Upper lobe of right lung (tissue), 1 donor: ENCODE data around the gene ZNF718. TPM values are rescaled to one million over a fixed set of nuclear protein-coding genes. Genes with fewer than 3 reads are reported as not detected.
"Not testable (repeated sequence)": the region's sequence is repeated elsewhere in the genome, so short reads cannot be mapped to it uniquely, and the experiment has no call there.

ENCODE experiments used
- ATAC-seq: fragments of 200-7000 bp; cut with Tn5 transposase; one replicate; pipeline ENCODE4 v1.9.1; 2020; ENCODE audit warnings: mild to moderate bottlenecking, moderate library complexity
- DNase-seq: peaks from one replicate; pipeline ENCODE4 v3.0.0-alpha.2; 2020
- H3K27ac ChIP-seq: fragments of 200-600 bp; one replicate; pipeline ENCODE4 v1.8.0; 2022
- H3K27me3 ChIP-seq: fragments of 200-600 bp; one replicate; pipeline ENCODE4 v1.8.0; 2022; ENCODE audit warnings: mild to moderate bottlenecking
- H3K36me3 ChIP-seq: fragments of 200-600 bp; one replicate; pipeline ENCODE4 v1.8.0; 2022
- H3K4me1 ChIP-seq: fragments of 200-600 bp; one replicate; pipeline ENCODE4 v1.8.0; 2022
- H3K4me3 ChIP-seq: fragments of 200-600 bp; one replicate; pipeline ENCODE4 v1.8.0; 2022; ENCODE audit warnings: mild to moderate bottlenecking
- H3K9me3 ChIP-seq: fragments of 200-600 bp; one replicate; pipeline ENCODE4 v1.8.0; 2022
- intact Hi-C: fragments of 100-400 bp; cut with DNase I; formaldehyde crosslinking; loops from one replicate; pipeline ENCODE4 v1.11.0; 2022
- total RNA-seq: library from RNA; stranded (reverse); fragmentation: NEBNext Ultra II Directional; extraction: Animal tissue kit (Norgen Biotek cat#: 25700); gene quantifications from one replicate; pipeline ENCODE4 v1.2.1, GENCODE V29; 2021
- TF ChIP-seq, protein P1 (sequence below): fragments of 200-600 bp; IDR thresholded peaks from one replicate; pipeline ENCODE4 v1.8.0; 2022; ENCODE audit warnings: antibody characterized with exemption
- donor health status: DM: no; HTN: yes; CAD: no; lungs with severe emphysema.

ZNF718 gene
- total RNA-seq, 1 donor from 2014 or later, result 9.1 TPM

DNA sequence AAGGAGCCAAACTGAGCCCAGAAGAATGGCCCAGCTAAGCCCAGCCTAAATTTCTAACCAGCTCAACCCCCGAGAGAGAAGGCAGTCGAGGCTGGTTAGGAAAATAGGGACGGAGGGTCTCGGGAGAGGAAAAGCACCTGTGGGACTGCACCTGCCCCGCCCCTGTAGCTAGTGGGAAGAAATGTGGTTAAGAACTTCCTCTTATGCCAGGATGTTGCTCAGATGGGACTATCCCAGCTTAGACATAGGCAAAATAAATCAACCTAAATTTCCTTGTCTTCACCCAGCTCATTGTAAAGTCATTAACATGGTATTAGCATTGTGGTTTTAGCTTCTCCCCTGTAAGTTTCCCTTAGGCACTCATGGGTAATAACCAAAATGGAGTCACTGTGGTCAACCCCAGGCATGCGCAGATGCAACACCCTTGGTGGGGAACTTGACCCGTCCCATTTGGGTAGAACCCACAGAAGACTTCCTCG, 86.8 kb downstream of the ZNF718 start:
- ATAC-seq (no peak), DNase-seq (no peak)
- H3K27ac ChIP-seq, result no peak overlapping the region
- intact Hi-C loops, result no loop called here
- no peaks in the 10 kb centered on the region for H3K4me1 ChIP-seq
- peaks cover 8% of the 10 kb centered on the region for H3K9me3 ChIP-seq
- no peaks in the 10 kb centered on the region for H3K36me3 ChIP-seq
- TF ChIP-seq, protein P1, sequence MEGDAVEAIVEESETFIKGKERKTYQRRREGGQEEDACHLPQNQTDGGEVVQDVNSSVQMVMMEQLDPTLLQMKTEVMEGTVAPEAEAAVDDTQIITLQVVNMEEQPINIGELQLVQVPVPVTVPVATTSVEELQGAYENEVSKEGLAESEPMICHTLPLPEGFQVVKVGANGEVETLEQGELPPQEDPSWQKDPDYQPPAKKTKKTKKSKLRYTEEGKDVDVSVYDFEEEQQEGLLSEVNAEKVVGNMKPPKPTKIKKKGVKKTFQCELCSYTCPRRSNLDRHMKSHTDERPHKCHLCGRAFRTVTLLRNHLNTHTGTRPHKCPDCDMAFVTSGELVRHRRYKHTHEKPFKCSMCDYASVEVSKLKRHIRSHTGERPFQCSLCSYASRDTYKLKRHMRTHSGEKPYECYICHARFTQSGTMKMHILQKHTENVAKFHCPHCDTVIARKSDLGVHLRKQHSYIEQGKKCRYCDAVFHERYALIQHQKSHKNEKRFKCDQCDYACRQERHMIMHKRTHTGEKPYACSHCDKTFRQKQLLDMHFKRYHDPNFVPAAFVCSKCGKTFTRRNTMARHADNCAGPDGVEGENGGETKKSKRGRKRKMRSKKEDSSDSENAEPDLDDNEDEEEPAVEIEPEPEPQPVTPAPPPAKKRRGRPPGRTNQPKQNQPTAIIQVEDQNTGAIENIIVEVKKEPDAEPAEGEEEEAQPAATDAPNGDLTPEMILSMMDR, result no peak
- H3K4me3 ChIP-seq, result no peak overlapping the region
- no peaks in the 10 kb centered on the region for H3K27me3 ChIP-seq

DNA sequence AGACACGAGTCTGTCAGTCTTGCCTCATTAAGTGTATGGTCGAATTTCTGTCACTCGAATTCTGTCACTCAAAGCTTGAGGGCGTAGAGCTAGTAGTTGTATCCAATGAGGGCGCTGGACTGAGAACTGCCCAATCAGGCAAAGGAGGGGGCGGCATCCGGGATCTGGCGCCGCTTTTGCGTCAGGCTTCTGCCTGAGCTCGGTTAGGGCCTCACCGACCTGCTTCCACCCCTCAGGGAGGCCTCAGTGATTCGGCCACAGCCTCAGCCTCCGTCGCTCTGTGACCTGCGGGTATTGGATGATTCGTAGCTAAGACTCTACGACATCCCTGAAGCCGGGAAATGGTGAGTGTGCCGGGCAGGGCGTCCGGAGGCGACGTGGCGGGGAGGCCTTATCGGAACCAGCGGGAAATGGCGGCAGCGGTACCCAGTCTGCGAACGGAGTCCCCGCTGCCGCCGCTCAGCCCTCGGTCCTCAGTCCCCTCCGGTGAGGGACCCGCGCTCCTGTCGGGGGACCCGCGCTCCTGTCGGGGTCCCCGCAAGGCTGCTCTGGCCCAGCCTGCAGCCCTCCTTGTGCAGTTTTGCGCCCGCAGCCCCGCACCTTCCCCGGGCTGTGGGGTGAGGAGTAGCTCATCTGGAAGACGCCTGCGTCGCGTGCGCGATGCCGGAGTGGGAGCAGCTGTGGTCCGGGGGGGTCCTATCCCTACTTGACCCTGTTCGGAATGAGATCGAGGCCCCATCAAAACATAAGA, 88.3 kb downstream of the ZNF718 start:
- TF ChIP-seq, protein P1, result no peak
- intact Hi-C loops, result no loop called here
- no peaks in the 10 kb centered on the region for H3K27me3 ChIP-seq
- H3K9me3 ChIP-seq, result peaks cover 8% of the 10 kb centered on the region
- no peaks in the 10 kb centered on the region for H3K4me1 ChIP-seq
- peak; percentile 73 for DNase-seq
- peak overlapping the region; percentile 63 for H3K4me3 ChIP-seq
- peak; percentile 90 for ATAC-seq
- H3K27ac ChIP-seq, result peak overlapping the region; percentile 74
- H3K36me3 ChIP-seq, result no peaks in the 10 kb centered on the region

- Histone ChIP-seq H3K4me3 (peak overlapping the region; percentile 63), H3K27ac (peak overlapping the region; percentile 74)
- ATAC-seq, H3K9me3 ChIP-seq, DNase-seq, H3K36me3 ChIP-seq, H3K4me1 ChIP-seq, H3K27me3 ChIP-seq, intact Hi-C loops: not testable (repeated sequence)
These were observed 88.9 kb downstream of the ZNF718 start for GRCh38 chr4:213189-213535.

Other genes with a start within 250 kb of the ZNF718 start
- gene ZNF595, start 71.2 kb upstream of the ZNF718 start, total RNA-seq, result 16.1 TPM
- gene ZNF732, start 181.0 kb downstream of the ZNF718 start, total RNA-seq, result 0.23 TPM
- 19.9 TPM for gene ZNF141, start 213.3 kb downstream of the ZNF718 start, total RNA-seq